HG03045 (cell line): Measurements from ENCODE around the gene CRY1.
"Not testable (repeated sequence)": the region's sequence is repeated elsewhere in the genome, so short reads cannot be mapped to it uniquely, and the experiment has no call there.

Source experiments
- ATAC-seq: cut with Tn5 transposase; IDR thresholded peaks from one replicate; pipeline ENCODE4 v1.9.1; 2021; ENCODE audit warnings: mild to moderate bottlenecking, moderate library complexity; ENCODE audit not compliant: unreplicated experiment

CRY1 gene

DNA sequence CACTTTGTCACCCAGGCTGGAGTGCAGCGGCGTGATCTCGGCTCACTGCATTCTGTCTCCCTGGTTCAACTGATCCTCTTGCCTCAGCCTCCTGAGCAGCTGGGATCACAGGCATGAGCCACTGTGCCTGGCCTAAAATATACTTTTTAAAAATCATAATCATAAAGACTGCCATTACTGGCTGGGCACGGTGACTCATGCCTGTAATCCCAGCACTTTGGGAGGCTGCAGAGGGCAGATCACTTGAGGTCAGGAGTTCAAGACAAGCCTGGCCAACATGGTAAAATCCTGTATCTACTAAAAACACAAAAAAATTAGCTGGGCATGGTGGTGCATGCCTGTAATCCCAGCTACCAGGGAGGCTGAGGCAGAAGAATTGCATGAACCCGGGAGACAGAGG is 20.1 kb downstream of the CRY1 start:
- ATAC-seq, result not testable (repeated sequence)

GRCh38 chr12:107066691-107067090 is 26.7 kb downstream of the CRY1 start:
- no peak for ATAC-seq

DNA sequence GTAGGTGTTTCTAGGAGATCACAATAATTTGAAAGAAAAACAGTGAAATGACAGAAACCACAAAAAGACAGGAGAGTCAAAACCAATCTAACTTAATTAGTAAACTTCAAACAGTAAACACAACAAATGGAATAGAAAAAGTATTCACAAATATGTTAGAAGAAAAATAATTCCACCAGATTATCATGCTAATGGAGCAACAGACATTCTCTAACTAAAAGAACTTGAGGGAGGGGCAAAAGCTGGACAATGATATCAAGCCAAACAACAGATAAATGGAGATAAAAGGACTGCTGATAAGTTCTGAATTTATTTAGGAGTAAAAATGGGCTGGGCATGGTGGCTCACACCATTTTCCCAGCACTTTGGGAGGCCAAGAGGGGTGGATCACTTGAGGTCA is 28.7 kb downstream of the CRY1 start:
- ATAC-seq, result no peak

- no peak for ATAC-seq
Measured at GRCh38 chr12:107064243-107064642, 29.1 kb downstream of the CRY1 start.

- ATAC-seq, result no peak
Measured at GRCh38 chr12:107058190-107058589, 35.2 kb downstream of the CRY1 start.

- ATAC-seq, result no peak
Measured at GRCh38 chr12:107057071-107057834, 36.1 kb downstream of the CRY1 start.

DNA sequence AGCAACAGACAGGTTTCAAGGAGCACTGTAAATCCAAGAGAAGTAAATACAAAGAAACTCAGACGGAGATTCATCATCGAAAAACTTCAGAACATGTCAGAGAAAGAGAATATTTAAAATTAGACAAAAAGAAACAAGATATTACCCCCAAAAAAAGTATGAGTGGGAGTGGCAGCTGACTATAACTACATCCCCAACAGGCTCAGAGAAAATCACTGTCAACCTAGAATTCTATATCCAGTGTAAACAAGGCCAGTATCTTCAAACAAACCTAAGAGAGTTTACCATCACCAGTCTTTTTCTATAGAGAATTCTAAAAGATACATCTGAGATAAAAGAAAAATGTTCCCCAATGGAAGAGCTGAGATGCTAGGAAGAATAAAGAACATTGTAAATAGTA is 39.6 kb downstream of the CRY1 start:
- no peak for ATAC-seq

DNA sequence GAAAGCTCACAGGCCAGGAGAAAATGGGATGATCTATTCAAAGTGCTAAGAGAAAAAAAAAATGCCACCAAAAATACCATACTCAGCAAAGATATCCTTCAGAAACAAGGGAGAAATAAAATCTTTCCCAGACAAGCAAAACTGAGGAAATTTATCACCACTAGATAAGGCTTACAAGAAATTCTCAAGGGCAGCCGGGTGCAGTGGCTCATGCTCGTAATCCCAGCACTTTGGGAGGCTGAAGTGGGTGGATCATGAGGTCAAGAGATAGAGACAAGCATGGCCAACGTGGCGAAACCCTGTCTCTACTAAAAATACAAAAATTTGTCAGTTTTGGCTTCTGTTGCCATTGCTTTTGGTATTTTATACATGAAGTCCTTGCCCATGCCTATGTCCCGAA is 48.2 kb downstream of the CRY1 start:
- no peak for ATAC-seq

- no peak for ATAC-seq
Measured at GRCh38 chr12:107042801-107043200, 50.5 kb downstream of the CRY1 start.

DNA sequence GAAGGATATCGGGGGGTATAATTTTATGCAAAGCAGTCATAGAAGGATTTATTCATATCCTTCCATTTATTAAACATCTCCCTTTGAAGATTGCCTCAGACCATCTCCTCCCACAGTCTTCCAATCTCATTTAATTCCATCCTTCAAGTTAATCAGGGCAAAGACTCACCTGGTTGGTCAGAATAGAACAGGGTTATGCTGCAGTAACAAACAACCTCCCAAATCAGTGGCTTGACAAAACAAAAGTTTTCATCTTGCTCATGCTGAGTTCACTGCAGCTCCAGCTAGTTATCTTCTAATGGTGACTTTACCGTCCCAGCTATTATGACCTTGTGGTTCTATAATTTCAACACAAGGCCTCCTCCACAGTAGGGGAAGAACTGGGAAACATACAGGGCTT is 57.6 kb downstream of the CRY1 start:
- no peak for ATAC-seq

GRCh38 chr12:107033758-107034739 is 59.3 kb downstream of the CRY1 start:
- ATAC-seq, result no peak

GRCh38 chr12:107032266-107032665 is 61.1 kb downstream of the CRY1 start:
- ATAC-seq, result no peak

DNA sequence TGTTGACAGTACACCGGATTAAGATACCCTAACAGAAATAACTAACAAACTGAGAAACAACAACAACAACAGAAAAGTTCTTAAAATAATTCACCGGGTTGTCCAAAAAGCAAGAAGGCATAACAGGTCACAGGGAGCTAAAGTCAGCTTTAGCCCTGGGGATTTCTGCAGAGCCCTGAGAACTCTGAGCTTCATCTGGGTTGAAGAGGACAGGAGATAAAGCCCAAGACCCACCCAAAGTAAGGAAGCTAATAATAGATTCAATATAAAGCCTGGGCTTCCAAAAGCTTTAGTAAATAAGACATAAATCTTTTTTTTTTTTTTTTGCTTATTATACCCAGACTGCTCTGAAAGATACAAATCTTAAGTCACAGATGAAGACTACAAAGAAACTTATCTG is 62.3 kb downstream of the CRY1 start:
- ATAC-seq, result no peak

GRCh38 chr12:107029081-107029480 is 64.3 kb downstream of the CRY1 start:
- no peak for ATAC-seq

DNA sequence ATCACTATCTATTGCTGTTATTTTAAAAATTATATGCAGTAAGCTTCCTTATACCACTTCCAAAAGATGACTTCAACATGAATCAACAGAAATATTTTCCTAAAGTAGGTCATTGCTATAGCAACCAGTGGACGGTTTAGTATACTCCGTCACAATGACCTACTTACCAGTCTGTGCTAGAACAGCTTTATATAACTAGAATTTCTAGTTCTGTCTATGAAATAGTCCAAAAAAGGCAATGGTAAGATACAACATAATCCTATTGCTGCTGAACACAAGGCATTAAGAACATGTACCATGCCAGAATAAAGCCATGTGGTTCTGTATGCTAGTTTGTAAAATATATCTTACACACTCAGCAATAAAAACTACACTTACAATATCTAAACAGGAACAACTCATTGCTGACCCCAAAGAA is 65.7 kb downstream of the CRY1 start:
- ATAC-seq, result no peak

GRCh38 chr12:107026806-107027635 is 66.3 kb downstream of the CRY1 start:
- ATAC-seq, result no peak

GRCh38 chr12:107026356-107026755 is 67.0 kb downstream of the CRY1 start:
- not testable (repeated sequence) for ATAC-seq

GRCh38 chr12:107025671-107026070 is 67.7 kb downstream of the CRY1 start:
- no peak for ATAC-seq

GRCh38 chr12:107019546-107019945 is 73.8 kb downstream of the CRY1 start:
- ATAC-seq, result no peak

- no peak for ATAC-seq
Measured at GRCh38 chr12:107017042-107017441, 76.3 kb downstream of the CRY1 start.

DNA sequence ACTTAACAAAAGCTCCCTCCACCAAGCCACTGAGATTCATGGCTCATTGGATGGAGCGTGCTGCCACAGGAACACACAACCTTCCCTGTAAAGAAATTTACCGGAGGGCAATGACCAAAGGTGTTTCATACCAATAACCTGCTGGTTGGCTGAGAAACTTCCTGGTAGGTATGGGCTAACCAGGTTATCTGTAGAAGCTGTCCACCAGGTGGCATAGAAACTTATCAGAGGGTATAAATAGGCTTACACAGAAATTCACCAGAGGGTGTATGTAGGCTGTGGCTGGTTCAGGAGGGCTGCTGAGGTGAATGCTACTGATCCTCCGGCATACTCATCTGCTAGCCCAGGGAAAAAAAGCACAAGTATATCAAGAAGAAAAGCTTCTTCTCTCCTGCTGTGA is 79.3 kb downstream of the CRY1 start:
- ATAC-seq, result no peak
